Activated CD8-positive, alpha-beta memory T cell treated with anti-CD3 and anti-CD28 coated beads, Interleukin-2, amount 50 U/mL, for 1 hour (primary cell): Measurements from ENCODE around the gene CPA1.

Experiments used
- DNase-seq: peaks from one replicate; pipeline ENCODE4 v3.0.0-alpha.2; 2020; ENCODE audit errors: extremely low read depth

The CPA1 gene

DNA sequence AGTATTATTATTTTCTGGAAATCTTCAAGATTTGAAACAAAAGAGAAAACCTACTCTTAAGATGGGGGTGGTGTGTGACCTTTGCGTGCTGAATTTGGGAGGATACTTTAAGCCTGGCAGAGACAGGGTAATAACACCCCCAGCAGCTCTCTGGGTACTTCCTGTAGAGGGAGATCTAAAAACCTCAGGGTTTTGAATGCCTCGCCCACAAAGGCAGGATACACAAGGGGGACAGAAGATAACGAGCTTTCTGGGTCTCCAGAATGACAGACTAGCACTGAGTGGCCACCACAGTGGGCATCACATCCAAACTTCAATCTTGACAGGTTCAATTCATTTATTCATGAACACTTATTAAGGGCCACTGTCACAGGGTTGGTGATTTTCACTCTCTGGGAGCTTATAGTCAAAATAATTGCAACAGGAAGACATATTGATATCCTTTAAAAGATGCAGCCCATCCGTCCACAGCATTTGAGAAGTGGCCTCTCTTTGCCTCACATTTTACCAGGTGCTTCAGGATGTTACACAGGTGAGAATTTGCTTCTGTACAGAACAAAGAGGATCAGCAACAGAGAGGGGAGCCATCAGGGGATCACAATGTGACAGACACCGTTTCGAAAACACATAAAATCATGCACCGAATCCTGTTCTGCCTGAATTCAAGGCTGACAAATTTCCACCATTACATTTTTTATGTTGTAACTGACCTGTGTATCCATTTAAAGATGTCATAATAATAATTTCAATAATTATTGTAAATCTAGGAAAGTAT lies 14.3 kb downstream of the CPA1 start:
- no peak for DNase-seq

DNA sequence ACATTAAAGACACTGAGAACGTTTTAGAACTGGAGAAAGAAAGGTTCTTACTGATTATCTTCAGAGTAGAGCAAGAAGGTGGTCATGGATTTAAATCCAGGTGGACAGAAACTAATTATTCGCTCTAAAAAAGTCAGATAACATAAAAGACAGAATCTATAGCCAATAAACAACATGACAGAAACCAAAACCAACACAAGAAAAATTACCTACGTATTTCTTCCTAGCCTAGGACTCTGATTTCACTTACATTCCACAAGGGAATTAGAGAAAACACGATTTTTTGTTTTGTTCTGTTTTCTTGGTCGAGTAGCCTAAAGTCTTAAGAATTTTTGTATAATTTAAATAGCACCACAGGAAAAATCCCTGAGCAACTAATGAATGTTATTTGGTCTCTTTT lies 15.1 kb downstream of the CPA1 start:
- DNase-seq, result no peak

DNA sequence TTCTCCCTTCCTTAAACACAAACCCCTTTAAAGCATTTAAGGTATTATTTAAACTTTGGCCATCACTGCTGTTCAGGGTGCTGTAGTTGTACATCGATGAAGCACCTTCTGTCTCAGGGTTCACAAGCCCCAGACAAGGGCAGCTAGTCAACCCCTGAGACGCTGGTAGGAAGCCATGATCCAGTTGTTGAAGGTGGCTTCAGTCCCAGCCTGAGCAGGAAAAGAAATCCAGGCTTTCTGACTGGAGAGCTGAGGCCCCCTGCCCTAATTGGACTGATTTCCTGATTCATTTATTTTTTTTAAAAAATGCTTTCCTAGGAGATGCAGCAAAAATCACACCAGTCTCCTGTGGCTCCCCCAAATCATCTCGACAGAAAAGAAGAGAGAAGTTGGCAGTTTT lies 15.8 kb downstream of the CPA1 start:
- no peak for DNase-seq

DNA sequence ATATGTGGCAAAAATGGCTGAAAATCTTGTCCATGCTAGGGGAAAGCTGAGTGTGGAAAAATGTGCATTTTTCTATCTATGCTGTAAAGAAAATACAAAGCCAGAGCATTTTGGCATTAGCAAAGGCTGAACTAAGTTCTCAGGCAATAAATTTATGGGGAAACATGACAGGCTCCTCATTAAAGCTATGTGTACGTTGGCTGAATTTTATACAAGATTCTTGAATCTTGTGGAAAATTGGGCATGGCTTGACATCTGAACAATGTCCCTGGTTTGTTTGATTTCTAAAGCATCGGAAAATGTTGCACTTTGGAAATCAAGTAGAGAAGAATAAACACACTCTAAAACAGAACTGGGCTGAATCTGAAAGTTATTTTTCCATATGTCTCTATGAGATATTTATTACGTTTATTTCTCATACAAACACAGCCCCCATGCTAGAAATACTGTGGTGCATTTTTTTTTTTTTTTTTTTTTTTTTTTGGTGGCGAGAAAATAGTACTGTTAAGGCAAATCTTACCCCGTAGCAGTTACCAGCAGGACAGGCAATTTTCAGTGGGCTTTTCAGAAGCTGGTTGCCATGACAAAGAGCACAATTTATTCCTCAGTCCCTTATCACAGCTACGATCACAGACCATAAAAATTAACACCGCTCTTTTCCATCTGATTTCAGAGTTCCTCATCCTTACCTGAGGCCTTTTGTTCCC lies 16.9 kb downstream of the CPA1 start:
- no peak for DNase-seq

DNA sequence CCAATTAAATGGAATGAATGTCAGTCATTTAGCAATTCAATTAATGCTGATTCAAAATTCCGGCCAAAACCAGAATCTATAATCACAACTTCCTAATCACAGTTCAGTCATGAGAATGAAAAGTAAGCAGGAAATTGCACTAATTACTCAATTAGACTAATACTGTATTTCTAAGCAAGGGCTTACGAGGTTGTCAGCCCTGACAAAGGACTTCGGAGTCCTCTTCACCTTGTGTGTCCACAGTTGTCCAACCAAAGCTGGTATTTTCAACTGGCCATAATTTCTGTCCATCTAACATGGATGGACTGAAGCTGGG lies 17.4 kb downstream of the CPA1 start:
- no peak for DNase-seq

DNA sequence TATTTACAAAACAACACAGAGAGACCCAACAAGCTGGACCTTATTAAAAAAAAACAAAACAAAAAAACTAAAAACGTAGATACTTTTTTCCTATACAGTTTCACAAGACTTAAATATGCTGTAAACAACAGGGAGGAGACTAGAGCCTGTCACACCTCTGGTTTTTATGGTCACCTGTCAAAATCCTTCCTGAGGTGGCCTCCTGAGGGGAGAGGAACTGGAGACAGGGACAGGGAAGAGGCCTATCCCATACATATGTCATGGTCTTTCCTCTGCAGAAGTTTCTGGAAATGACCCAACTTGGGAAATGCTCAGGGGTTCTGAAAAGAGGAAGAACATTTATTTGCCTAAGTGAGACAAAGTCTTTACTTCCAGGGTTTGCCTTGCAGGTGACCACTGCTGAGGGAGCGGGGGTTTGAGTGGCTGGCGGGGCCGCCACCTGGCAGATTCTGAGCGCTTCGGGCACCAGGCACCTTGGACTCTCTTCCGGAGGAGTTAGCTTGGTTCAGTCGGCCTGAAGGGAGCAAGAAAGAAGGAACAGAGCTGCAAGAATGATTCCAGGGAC lies 18.3 kb downstream of the CPA1 start:
- DNase-seq, result no peak

DNA sequence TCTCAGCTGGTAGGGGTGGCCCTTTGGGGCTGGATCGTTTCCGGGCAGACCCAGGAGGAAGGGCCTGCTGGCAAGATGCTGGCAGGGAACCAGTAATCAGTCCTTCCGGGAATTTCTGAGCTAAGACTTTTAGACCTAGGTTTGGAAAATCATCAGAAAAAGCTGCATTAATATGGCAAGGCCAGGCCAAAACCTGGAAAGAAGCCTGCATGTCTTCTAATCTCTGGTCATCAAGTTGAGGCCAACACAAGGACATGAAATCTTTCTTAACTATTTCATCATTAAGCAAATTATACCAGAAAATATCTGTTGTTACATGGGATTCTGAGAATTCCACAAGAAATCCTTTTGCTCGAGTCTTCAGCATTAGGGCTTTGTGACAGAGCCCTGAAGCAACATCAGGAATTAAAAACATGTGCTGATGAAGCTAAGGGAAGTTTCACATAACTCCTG lies 19.9 kb downstream of the CPA1 start:
- DNase-seq, result no peak

DNA sequence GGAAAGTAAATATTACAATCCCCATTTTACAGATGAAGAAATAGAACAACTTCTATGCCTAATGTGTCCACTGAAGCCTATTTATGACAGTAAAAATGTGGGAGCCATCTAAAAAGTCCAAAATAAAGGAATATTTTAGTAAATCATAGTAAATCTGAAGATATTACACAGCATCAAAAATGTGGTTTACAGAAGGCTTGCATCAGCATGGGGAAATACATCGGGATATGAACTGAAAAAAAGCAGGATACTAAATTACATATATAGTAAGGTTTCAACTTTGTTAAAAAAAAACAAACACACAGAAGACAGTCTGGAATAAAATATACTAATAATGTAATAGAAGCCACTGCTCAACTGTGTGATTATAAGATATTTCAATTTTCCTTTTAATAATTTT lies 20.8 kb downstream of the CPA1 start:
- DNase-seq, result no peak

DNA sequence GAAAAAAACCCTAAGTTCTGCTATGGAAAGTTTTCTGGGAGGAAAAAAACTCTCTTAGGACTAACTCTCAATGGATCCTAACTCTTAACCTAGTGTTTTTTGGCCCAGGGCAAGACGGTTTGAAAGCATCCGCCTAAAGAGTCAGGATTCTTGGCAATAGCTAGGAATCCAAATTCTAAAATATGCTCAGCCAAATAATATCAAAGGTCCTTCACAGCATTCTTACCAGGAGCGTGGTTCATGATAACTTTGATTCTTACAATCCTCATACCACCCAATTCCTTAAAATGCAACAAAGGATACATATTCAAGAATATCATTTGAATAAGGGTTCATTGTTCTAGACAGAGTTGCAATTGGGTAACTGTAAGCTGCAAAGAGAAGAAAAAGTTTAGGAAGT lies 21.3 kb downstream of the CPA1 start:
- no peak for DNase-seq

DNA sequence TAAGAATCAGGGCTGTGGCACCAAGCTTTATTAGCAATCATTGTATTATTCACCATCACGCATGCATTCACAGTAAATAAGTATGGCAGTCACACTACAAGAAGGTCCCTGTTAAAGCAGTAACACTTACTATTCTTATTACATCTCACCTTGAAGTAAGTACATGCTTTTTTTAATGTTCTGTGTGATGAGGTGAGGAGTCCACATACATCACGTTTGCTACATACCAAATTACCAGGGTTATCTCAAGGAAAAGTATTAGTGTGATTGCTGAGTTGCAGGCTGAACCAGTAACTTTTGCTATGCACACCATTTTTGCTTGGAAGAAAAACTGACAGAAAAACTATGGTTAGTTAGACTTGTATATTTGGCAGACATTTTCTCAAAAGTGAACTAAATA lies 24.7 kb downstream of the CPA1 start:
- no peak for DNase-seq

DNA sequence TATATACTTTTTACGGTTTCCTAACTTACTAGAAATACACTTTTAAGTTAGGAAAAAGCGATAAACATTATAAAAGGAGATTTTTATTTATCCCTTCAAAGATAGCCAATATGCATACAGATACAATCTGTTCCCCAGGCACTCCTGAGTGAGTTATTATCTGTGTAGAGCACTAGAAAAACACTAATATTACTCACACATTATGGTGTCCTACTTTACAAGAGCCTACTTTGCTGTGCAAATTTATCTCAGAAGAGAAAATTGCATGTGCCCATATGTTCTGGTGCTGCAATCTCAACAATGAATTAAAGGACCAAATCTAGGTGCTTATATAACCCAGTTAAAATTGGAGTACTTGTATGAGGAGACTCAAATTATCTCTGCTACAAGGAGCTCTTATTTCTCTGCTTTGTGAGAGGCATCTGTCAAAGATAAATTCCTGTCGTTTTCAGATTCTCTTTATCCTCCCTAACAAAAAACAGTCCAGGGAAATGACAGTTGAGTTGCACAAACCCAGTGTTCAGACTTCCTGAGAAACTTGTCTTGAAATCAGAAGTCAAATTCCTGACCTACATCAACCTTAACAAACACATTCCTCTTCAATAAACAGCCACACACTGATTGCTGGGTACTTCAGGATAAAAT lies 28.9 kb downstream of the CPA1 start:
- no peak for DNase-seq

DNA sequence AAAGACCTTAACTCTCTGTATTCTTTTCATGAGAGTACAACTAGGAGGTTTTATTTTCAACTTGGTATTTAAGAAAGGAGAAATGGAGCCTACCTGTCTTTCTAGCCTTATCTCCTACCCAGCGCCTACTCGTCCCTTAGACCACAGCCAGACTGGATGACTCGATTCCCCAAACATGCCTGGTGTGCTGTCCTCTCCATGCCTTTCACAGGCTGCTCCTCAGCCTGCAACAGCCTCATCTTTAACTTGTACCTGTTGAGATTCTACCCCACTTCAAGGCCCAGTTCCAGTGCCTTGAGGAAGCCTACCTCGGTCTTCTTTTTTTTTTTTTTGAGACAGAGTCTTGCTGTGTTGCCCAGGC lies 29.4 kb downstream of the CPA1 start:
- DNase-seq, result no peak

DNA sequence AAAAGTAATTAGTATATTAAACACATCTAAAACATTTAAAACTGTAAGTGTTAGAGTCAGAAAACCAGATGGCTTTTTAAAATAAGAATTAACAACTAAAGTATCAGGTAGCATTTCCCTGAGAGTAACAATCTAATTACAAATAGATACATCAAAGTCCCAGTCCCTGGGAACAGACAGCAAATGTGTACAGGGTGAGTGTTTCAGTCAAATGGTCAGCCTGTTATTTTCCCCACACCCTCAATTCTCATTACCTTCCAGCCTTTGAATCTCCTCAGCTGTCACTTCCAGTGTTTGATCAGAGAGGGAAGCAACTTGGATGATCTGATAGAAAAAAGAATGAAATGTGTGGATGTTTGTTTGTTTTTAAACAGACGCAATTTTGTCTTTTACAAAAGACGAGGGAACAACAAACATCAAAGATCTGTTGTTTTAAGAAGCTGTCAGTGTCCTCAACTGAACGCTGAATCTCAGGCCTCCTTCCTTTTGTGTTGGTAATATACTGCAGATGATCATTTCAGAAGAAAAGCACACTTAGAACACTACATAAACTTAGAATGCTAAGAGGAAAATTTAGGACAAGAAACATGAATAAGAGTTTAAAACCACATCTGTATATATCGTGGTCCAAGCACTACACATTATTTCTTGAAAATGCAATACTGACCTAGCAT lies 30.7 kb downstream of the CPA1 start:
- no peak for DNase-seq

DNA sequence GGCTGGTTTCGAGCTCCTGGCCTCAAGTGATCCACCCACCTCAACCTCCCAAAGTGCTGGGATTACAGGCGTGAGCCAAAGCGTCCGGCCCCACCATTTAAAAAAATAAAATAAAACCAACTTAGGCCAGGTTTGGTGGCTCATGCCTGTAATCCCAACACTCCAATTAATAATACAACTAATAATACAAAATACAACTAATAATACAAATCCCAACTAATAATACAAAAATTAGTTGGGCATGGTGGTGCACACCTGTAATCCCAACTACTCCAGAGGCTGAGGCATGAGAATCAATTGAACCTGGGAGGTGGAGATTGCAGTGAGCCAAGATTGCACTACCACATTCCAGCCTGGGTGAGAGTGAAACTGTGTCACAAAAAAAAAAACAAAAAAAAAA lies 32.9 kb downstream of the CPA1 start:
- DNase-seq, result no peak

DNA sequence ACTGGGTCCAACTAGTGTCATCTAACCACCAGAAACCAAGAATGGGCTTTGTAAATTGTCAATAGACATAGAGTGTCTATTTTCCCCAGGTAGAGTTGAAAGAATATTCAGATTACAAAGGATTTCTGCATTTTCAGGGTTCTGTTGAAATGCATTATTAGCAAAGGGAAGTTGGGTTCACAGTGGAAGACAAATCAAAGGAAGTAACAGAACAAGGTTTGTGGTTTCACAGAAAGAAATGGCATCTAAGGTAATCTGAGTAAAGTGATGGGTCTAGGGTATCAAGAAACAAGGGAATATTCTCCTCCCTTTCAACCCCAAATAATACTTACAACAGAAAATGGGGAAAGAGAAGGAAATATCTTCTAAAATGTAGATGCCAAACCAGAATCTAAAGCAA lies 34.7 kb downstream of the CPA1 start:
- DNase-seq, result no peak

DNA sequence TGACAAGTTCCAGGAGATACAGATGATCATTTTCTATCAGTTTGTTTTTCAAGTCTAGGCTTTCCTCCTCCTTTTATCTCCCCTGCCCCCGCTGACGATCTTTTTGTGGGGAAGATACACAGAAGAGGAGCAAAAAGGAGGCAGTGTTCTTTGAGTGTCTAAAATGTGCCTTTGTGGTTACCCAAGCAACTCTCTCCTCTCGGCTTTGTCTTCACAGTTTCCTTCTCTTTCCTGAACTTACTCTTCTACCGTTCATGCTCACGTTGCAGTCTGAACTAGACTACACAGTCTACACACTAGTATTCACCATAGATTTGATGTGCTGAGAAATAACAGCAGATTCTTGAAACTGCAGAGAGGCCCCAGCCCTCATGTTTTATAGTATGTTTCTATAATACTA lies 36.9 kb downstream of the CPA1 start:
- DNase-seq, result no peak

DNA sequence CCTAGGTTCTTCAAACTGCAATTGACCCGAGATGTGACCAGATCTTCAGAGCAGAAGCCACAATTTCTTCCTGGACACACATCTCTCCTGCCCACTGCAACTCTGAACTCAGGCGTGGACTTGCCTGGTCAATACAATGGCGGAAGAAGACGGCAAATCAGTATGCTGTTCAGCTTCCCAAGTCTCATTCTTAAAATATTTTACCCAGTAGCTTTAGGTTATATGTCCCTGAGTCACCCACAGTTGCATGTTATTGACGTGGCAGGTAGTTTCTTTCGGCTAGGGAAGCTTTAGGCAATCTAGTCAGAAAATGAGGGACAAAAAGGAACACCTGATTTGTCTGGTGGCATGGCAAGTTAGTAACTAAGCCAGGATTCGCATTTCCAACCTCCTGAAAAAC lies 38.0 kb downstream of the CPA1 start:
- DNase-seq, result no peak

DNA sequence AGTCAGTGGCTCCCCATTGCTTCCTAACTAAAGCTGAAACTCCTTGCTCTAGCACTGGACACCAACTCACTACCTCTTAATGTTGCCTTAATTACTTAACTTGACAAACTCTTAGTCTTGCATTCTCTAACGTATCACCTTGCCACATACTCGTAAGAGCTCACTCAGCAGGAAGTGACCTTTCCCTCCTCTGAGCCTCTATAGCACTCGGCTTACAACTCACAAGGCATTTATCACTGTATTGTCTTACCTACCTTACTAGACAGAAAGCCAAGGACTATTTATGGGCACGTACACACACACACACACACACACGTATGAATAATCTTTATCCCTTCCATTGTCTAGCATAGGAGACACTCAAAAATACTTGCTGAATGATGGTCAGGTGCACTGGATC lies 39.4 kb downstream of the CPA1 start:
- DNase-seq, result no peak

DNA sequence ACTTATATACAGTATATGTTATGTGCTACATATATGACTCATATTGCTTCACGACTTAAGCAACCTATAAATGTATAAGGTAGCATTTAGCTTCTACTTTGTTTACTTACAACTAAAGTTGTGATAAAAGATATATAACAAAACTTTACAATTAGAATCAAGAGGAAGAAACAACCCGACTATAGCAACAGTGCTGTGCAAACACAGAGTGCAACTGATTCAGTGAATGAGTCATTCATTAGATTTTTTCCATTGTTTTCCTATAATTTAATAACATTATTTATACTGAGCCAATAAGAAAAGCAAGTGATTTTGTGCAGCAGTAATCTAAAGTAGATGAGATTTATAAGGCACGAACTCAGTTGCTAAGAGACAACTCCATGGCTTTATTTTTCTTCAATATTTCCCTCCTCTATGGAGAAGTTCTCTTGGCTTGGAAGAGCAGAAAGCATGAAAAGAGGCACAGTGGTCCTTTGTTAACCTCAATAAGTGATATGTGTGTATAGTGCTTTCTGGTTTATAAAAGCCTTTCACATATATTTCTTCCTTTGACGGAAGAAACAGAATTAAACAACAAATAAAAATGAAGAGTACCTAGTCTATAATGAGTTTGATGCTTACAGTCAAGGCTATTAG lies 40.8 kb downstream of the CPA1 start:
- no peak for DNase-seq

DNA sequence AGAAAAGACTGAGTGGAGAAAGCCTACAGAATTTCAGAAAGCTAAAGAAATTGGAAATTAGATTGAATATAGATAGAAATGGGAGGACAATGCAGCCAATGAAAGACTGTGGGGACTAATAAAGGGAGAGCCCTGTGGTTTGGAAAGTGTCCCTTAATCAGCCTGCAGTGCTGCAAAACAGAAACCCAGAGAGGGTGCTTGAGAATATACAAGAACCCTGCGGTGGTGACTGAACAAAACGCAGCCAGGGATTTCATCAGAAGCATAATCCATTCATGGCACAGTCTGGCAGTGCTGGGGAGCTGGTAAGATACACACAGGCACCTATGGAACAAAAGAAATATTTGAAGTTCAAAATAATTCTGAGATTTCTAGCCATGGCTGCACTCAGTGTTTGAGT lies 41.4 kb downstream of the CPA1 start:
- DNase-seq, result no peak

DNA sequence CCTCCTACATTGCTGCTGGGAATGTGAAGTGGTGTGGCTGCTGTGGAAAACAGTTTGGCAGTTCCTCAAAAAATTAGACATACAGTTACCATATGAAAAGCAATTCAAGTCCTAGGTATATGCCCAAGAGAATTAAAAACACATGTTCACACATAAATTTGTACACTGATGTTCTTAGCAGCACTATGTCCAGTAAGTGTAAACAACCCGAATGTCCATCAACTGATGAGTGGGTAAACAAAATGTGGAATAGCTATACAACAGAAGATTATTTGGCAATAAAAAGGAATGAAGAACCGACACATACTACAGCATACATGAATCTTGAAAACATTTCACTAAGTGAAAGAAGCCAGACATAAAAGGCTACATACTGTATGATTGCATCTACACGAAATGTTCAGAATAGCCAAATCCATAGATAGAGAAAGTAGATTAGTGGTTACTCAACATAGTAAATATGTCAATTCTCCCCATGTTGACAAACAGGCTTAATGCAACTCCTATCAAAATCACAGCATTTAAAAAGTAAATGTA lies 43.3 kb downstream of the CPA1 start:
- DNase-seq, result no peak

DNA sequence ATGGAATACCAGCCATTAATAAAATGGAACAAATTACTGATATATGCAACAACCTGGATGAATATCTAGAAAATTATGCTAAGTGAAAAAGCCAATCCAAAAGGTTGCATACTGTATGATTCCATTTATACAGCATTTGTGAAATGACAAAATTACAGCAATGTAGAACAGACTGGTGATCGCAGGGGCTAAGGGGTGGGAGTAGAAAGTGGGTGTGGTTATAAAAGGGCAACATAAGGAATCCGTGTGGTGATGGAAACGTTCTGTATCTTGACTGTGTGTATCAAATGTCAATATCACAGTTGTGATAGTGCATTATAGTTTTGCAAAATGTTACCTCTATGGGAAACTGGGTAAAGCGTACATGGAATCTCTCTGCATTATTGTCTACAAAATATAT lies 45.5 kb downstream of the CPA1 start:
- DNase-seq, result no peak
